ENCODE data around the gene CFAP157. TPM values are rescaled to one million over a fixed set of nuclear protein-coding genes. Genes with fewer than 3 reads are reported as not detected.

Gene CFAP157
- total and polyA plus RNA-seq, 8 donors = 0.35 to 12.6 (median 8.4) TPM

DNA sequence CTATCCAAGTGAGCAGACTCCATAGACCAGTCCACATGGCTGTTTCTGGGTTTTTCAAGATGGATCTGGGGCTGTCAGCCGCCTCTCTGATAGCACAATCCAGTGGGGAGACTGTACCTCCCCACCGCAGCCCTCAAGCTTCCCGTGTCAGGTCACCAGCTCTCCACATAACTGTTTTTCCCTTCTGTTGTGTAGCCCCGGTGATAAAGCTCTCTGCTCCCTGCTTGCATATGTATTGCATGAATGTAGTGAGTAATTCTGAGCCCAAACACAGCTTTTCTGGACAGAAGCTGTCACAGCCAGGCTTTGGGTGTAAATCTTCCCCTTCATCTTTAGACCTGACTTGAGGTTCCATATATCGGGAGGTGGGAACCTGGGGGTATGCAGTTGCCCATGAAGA lies 23.1 kb upstream of the CFAP157 start:
- intact Hi-C loops (cut with DNase I) = no loop called here
- Histone ChIP-seq H3K36me3 (peaks cover 0 to 76% of the 10 kb centered on the region in 2 donors), H3K9me3 (no peaks in the 10 kb centered on the region), H3K4me1 (no peaks in the 10 kb centered on the region), H3K27me3 (no peaks in the 10 kb centered on the region), H3K27ac (no peak overlapping the region), H3K4me3 (no peak overlapping the region)
- ATAC-seq = no peak
- DNase-seq = no peak
- TF ChIP-seq CTCF (IDR thresholded peaks at IDR 0.05) = no peak

DNA sequence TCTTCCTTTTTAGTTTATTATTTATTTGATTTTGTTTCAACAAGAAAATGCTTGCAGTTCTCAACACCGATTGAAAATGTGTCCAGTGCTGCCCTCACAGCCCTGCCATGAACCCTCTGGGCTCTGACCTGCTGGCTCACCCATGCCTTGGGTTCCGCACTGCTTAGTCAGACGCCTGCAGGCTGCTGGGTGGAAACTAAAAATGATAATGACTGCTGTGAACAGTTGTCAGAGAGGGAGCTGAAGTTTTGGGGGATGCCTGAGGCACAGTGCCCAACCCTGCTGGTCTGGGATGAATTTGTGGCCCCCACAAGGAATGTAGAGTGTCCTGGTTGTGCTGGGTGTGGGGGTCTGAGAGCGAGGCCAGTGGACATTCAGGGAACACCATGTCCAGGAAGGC lies 22.2 kb upstream of the CFAP157 start:
- Histone ChIP-seq H3K36me3 (peaks cover 0 to 78% of the 10 kb centered on the region in 2 donors), H3K27me3 (no peaks in the 10 kb centered on the region), H3K9me3 (no peaks in the 10 kb centered on the region), H3K27ac (no peak overlapping the region), H3K4me1 (no peaks in the 10 kb centered on the region), H3K4me3 (no peak overlapping the region)
- DNase-seq (no peak), ATAC-seq (no peak)
- no peak for TF ChIP-seq CTCF (IDR thresholded peaks at IDR 0.05)
- intact Hi-C loops (cut with DNase I) = no loop called here

DNA sequence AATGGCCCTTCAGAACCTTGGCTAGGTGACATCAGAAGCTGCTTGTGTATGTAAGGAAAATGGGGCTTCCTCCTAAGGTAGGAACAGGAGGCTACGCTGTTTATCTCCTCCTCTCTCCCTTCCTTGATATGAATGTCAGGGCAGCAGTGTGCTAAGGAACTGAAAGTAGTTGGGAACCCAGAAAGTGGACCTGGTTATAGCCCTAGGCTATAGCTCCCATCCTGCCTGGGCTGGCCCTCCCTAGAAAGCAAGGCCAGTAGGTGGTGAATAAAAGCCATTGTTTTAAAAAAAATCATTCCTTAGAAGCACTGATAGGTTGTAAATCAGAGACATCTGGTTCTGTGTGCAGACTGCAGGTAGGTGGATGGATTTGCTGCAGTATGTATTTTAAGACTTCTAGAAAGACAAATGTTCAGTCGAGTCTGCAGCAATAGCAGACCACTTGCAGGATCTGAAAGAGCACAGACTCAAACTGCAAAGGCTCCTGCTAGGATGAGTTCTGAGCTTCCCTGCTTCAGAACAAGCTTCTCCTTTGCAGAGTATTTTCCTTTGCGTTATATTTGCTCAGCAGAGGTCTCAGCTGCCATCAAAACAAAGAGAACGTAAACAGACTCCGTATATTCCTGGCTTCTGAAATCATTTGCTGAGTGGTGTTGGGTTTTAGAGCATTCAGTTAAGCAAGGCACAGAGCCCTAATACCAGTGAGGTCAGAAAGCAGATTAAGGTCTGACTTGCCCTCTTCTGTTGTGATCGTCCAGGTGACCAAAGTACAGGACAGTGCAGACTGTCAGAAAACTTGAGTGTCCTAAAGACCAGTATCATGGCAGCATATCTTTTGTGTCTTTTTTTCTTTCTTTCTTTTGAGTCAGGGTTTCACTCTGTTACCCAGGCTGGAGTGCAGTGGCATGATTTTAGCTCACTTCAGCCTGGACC lies 20.1 kb upstream of the CFAP157 start:
- no peak for TF ChIP-seq CTCF (IDR thresholded peaks at IDR 0.05)
- Histone ChIP-seq H3K9me3 (no peaks in the 10 kb centered on the region), H3K36me3 (peaks cover 0 to 78% of the 10 kb centered on the region in 2 donors), H3K27ac (no peak overlapping the region), H3K27me3 (no peaks in the 10 kb centered on the region), H3K4me3 (no peak overlapping the region), H3K4me1 (no peaks in the 10 kb centered on the region)
- intact Hi-C loops (cut with DNase I) = no loop called here
- no peak for ATAC-seq
- DNase-seq = no peak

DNA sequence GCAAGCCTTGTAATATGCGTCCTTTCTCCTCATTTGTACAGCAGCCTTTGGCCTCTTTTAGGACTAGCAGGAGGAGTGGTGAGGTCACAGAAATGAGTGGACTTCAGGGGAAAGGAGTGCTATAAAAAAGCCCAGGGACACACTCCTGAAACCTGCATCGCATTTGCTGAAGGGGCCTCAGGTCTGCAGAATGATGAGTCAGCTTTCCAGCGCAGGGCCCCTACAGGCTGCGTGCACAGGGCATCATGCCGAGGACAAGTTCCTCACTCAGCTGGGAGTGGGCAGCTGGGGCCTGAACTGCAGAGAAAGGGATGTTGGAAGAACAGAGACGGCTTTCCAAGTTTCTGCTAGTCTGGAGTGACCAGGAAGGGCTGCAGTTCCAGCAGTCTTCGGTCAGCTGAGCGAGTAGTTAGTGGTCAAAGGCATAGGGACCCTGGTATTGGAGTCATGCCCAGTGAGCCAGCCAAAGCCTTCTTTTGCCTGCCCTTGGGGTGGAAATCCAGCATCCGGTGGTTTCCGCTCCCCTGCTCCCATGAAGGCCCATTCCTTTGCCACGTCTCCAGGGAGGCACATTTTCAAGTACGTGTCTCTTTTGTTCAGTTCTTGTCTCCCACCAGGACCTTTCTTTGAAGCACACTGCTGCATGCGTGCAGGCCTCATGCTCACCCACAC lies 17.3 kb upstream of the CFAP157 start:
- intact Hi-C loops (cut with DNase I) = no loop called here
- H3K36me3 ChIP-seq = peaks cover 0 to 57% of the 10 kb centered on the region in 2 donors

More for the DNA sequence above, 17.3 kb upstream of the CFAP157 start:
- DNase-seq (no peak), ATAC-seq (no peak)
- TF ChIP-seq CTCF (IDR thresholded peaks at IDR 0.05) = no peak
- H3K27ac ChIP-seq = no peak overlapping the region
- H3K27me3 ChIP-seq = no peaks in the 10 kb centered on the region
- H3K4me3 ChIP-seq = no peak overlapping the region
- no peaks in the 10 kb centered on the region for H3K4me1 ChIP-seq
- no peaks in the 10 kb centered on the region for H3K9me3 ChIP-seq

Data from left lung (tissue), 10 donors.